NCI-H2171 (cell line): ENCODE results near the gene VAMP1.
"Not testable (repeated sequence)": the region's sequence is repeated elsewhere in the genome, so short reads cannot be mapped to it uniquely, and the experiment has no call there.

Experiments used
- DNase-seq: peaks from one replicate; lab custom pipeline; 2025; lab: John Stamatoyannopoulos, UW

VAMP1 gene

DNA sequence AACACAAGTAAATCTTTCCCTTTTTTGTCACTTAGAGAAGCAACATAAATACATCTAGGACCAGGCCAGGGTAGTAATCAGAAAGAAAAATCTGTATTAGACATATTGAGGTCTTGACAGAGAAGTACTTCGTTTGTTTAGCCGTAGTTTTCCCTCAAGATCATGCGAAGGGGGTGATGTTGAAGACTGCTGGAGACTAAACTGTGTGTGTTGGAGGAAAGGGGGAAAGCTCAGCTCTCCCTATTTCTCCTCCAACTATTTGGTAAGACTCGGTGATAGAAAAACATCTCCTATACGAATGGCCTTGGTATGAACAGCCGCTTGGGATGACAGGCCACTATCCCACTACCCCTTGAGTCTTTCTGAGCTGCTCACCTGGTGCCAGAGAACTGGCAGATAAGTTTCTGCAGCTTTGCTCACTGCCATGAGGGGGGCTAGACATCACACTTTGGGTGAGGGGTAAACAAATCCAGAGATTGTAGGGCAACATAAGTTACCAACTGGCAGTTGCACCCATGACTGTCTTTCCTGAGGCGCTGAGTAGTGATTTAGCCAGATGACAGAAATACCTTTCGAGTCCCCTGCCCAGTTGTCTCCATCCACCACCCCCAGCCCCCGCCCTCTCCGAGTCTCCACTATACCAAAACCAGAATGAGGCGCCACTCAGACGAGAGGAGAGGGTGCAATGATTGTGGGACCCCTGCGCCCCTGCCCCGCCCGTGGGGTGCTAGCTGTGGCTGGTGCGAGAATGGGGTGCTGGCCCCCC is 685 bp downstream of the VAMP1 start:
- DNase-seq = no peak

- DNase-seq = no peak
Observed at GRCh38 chr12:6469092-6469491, 1.4 kb downstream of the VAMP1 start.

DNA sequence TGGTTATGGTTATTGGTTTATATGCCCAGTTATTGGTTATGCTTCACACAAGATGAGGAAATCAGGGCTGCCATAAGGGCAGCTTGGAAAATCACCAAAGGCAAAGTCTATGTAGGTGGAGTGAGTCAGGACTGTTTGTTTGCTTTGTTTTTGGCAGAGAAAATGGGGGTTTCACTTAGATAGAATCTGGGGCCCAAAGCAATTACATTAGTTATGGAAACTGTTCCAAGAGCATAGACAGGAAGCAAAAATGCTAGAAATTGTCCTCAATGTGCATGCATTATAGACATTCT is 2.2 kb downstream of the VAMP1 start:
- no peak for DNase-seq

DNA sequence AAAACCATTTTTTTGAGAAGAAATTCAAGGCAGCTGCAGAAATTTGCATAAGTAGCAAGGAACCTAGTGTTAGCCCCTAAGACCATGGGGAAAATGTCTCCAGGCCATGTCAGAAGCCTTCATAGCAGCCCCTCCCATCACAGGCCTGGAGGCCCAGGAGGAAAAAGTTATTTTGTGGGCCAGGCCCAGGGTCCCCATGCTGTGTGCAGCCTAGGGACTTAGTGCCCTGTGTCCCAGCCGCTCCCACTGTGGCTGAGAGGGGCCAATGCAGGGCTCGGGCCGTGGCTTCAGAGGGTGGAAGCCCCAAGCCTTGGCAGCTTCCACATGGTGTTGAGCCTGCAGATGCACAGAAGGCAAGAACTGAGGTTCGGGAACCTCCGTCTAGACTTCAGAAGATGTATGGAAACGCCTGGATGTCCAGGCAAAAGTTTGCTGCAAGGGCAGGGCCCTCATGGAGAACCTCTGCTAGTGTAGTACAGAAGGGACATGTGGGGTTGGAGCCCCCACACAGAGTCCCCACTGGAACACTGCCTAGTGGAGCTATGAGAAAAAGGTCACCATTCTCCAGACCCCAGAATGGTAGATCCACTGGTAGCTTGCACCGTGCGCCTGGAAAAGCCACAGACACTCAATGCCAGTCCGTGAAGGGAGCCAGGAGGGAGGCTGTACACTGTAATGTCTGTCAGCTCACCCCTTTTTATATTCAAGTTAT is 2.8 kb downstream of the VAMP1 start:
- not testable (repeated sequence) for DNase-seq

- not testable (repeated sequence) for DNase-seq
Observed at GRCh38 chr12:6466751-6467150, 3.7 kb downstream of the VAMP1 start.

GRCh38 chr12:6466184-6466573 is 4.3 kb downstream of the VAMP1 start:
- DNase-seq = no peak

DNA sequence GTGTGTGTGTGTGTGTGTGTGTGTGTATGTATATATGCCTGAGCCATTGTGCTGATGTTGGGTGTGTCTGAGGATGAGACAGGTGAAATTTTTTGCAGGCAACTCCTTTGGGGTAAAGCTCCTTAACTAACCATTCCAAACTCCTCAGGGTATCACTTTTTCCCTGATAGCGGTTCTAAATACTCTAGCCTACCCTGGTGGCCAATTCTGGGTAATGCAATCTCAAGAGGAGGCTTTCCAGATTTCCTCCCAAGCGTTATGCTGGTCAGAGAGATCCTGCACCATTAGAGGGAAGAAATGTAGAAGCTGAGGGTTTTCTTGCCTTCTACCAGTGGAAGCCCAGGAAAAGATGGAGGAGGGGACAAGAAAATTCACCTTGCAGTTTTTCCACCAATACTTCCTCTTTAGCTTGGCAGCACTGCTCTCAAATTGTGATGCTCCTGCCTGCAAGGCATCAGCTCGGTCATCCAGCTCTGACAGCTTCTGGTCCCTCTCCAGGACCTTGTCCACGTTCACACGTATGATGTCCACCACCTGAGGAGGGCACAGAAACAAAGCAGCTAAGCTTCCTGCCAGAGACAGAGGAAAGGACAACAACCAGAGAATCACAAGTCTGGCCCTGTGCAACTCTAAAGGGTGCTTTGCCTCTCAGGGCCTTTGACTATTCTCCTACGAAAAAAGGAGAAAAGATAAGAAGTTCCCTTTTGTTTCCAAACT is 4.9 kb downstream of the VAMP1 start:
- DNase-seq = peak; percentile 80

GRCh38 chr12:6464531-6464930 is 5.9 kb downstream of the VAMP1 start:
- no peak for DNase-seq

- DNase-seq = no peak
Observed at GRCh38 chr12:6463858-6464257, 6.6 kb downstream of the VAMP1 start.

DNA sequence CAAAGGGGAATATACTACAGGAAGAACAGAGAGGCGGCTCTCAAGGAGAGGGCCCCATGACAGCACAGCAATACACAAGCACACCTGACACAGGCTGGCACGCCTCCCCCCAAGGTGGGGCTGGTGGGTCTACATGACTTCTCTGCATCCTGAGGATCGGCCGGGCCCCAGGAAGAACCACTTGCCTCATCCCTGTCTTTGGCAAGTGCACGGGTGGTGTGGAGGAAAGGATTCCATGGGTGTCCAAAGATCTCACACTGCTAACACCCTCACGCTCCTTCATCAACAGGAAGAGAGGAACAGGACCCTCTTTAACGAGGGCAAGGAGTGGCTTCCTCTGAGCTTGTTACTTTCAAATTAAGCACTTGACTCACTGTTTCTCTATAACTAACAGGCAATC is 7.3 kb downstream of the VAMP1 start:
- no peak for DNase-seq

DNA sequence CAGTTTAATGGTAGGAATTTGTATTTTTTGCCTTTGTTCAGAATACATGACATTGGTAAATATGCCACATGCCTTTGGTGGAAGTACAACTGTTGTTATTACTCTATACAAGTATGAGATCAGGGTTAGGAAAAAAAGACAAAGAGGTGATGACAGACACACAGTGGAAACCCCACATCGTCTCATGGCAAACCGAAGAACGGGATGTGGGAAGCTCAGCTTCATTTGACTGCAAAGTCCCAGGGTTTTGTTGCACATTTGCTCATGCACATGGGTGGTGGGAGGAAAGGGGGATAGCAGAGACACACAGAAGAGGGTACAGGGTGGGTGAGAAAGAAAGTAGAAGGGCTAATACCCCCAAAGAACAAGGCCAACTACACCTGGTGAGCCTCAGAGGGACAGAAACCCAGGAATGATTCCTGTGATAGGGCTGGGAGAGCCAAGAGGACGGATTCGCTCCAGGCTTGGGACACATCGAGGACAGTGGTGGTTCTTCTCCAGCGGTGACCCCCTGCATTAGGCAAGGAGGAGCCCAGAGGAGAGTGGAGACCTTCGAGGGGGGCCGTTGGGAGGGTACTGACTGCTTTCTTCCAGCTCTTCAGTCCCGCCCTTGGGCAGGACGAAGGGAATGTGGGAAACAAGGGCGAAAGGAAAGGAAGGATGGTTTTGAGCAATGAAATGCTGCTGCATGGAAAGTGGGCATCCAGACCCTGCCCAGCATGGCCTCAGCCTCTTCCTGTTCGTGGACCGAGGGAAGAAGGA is 8.1 kb downstream of the VAMP1 start:
- DNase-seq = no peak

DNA sequence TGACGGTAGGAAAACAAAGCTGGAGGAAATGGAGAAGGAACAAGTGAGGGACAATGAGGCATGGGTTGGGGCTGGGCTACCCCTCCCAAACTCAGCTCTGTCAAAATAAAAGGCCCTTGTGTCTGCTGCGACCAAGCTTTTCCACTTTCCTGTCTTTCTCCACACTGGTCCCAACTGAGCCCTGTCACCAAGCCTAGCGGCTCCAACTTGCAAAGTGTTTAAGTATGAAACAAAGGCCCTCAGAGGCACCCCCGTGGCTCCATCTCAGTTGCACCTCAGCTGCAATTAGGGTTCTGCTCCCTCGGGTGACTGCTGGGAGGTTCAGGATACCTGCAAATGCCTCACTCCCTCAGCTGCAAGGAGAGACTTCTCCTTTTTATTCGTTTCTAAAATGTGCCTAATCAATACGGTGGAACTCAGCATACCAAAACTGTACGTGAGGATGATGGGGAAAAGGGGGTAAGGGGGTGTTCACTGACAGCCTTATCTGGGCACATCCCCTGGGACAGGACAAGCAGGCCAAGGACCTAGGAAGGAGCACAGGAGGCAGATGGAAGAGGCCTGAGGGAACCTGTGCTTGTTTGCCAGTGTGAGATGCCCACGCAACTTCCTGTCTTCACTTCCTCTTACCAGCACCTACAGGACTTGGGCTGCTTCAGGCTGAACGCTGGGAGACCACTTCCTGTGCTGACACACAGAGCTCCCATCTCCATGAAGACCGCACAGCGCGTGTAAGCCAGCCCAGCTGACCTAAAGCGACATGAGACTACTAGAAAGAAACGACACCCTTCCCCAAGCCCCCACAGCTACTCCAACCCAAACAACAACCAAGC is 8.9 kb downstream of the VAMP1 start:
- no peak for DNase-seq

DNA sequence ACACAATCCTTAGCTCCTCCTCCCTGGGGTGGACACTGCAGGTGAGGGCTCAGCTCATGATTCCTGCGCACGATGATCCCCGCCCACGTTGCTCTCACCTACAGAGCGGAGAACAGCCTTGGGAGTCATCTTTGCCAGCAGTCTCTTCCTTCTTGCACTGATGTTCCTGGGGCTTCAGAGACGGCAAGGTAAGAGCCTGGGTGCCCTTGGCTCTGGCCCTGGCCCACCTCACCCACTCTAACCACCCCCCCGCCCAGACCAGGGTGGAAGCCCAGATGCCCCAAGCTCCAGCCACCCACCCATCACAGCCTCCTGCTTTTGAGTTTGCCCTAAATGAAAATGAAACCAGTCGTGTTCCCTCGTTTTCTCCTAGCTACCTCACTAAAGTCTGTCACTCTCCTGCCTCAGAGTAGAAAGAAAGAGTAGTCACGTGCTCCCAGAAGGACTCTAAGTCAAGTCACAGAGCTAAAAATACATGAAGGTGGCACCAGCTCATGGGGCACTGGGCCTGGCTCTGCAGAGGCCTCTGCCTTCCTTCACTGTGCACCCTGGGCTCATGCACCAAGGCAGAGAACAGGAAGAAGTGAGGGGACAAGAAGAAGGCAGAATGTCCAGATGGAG is 9.6 kb downstream of the VAMP1 start:
- DNase-seq = no peak

DNA sequence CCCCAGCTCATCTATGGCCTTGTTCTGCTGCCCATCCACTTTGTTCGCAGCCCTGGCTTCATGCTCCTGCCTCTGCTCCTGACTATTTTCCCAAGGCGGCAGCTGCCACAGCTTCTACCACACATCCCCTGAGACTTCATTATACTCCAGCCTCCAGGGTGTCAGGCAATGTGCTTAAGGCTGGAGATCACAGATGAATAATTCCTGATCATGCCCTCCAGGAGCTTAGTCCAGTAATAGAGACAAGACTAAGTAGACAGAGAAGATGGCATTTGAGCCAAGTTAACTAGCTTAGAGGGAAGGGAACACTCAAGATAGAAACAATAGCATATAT is 11.5 kb downstream of the VAMP1 start:
- peak; percentile 80 for DNase-seq

GRCh38 chr12:6458281-6459003 is 12.0 kb downstream of the VAMP1 start:
- DNase-seq = peak; percentile 74

- DNase-seq = no peak
Observed at GRCh38 chr12:6457220-6457945, 13.1 kb downstream of the VAMP1 start.

- no peak for DNase-seq
Observed at GRCh38 chr12:6452944-6453630, 17.4 kb downstream of the VAMP1 start.

GRCh38 chr12:6452245-6452943 is 18.1 kb downstream of the VAMP1 start:
- DNase-seq = peak; percentile 39
